Measurements from ENCODE around the gene OSTN. TPM values are rescaled to one million over a fixed set of nuclear protein-coding genes. Genes with fewer than 3 reads are reported as not detected.

Gene OSTN
- total RNA-seq, 4 donors from 2014 or later = not detected

GRCh38 chr3:191220908-191221307 is 21.9 kb downstream of the OSTN start:
- no peaks in the 10 kb centered on the region for H3K9me3 ChIP-seq
- no peak overlapping the region for H3K4me3 ChIP-seq
- TF ChIP-seq, protein P1, sequence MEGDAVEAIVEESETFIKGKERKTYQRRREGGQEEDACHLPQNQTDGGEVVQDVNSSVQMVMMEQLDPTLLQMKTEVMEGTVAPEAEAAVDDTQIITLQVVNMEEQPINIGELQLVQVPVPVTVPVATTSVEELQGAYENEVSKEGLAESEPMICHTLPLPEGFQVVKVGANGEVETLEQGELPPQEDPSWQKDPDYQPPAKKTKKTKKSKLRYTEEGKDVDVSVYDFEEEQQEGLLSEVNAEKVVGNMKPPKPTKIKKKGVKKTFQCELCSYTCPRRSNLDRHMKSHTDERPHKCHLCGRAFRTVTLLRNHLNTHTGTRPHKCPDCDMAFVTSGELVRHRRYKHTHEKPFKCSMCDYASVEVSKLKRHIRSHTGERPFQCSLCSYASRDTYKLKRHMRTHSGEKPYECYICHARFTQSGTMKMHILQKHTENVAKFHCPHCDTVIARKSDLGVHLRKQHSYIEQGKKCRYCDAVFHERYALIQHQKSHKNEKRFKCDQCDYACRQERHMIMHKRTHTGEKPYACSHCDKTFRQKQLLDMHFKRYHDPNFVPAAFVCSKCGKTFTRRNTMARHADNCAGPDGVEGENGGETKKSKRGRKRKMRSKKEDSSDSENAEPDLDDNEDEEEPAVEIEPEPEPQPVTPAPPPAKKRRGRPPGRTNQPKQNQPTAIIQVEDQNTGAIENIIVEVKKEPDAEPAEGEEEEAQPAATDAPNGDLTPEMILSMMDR (IDR thresholded peaks at IDR 0.05) = no peak
- TF ChIP-seq EP300 (IDR thresholded peaks at IDR 0.05) = no peak
- no peak for TF ChIP-seq POLR2A (IDR thresholded peaks at IDR 0.05)
- H3K4me1 ChIP-seq = no peaks in the 10 kb centered on the region
- H3K36me3 ChIP-seq = no peaks in the 10 kb centered on the region
- DNase-seq (ENCODE audit: low spot score in 2 of 2) = no peak
- no peaks in the 10 kb centered on the region for H3K27me3 ChIP-seq
- no peak overlapping the region for H3K27ac ChIP-seq
- WGBS, 2 donors = 79 to 83% methylated on average over 5 of the region's 5 CpGs

DNA sequence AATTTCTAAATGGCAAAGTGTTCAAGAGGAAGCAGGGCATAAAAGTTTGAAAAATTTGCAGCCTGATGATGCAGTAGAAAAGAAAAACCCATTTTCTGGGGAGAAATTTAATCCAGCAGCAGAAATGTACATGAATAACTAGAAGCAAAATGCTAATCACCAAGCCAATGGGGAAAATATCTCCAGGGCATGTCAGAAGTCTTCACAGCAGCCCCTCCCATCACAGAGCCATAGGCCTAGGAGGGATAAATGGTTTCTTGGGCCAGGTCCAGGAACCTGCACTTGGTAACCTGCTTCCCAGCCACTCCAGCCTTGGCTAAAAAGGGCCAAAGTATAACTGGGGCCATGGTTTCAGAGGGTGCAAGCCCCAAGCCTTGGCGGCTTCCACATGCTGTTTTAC is 22.6 kb downstream of the OSTN start:
- no peak overlapping the region for H3K27ac ChIP-seq
- no peaks in the 10 kb centered on the region for H3K27me3 ChIP-seq
- no peaks in the 10 kb centered on the region for H3K36me3 ChIP-seq
- H3K4me3 ChIP-seq = no peak overlapping the region
- no peaks in the 10 kb centered on the region for H3K9me3 ChIP-seq
- TF ChIP-seq, protein P1 (IDR thresholded peaks at IDR 0.05) = no peak
- TF ChIP-seq EP300 (IDR thresholded peaks at IDR 0.05) (no peak), POLR2A (IDR thresholded peaks at IDR 0.05) (no peak)
- H3K4me1 ChIP-seq = no peaks in the 10 kb centered on the region
- DNase-seq (ENCODE audit: low spot score in 2 of 2) = no peak
- WGBS, 2 donors = 100% methylated on average over 1 of the region's 1 CpG

- Histone ChIP-seq H3K9me3 (no peaks in the 10 kb centered on the region), H3K36me3 (no peaks in the 10 kb centered on the region), H3K27me3 (no peaks in the 10 kb centered on the region), H3K4me3 (no peak overlapping the region), H3K27ac (no peak overlapping the region), H3K4me1 (no peaks in the 10 kb centered on the region)
- TF ChIP-seq EP300 (IDR thresholded peaks at IDR 0.05) = no peak
- 67 to 68% methylated on average over 5 of the region's 5 CpGs for WGBS, 2 donors
- DNase-seq (ENCODE audit: low spot score in 2 of 2) = no peak
Measured at GRCh38 chr3:191227541-191227940, 28.5 kb downstream of the OSTN start.

GRCh38 chr3:191234216-191234615 is 35.2 kb downstream of the OSTN start:
- 93 to 96% methylated on average over 9 of the region's 9 CpGs for WGBS, 2 donors
- H3K27ac ChIP-seq = no peak overlapping the region

GRCh38 chr3:191235331-191236314 is 36.6 kb downstream of the OSTN start:
- no peaks in the 10 kb centered on the region for H3K9me3 ChIP-seq
- TF ChIP-seq, protein P1 (IDR thresholded peaks at IDR 0.05) = no peak
- no peak for TF ChIP-seq POLR2A (IDR thresholded peaks at IDR 0.05)
- no peak for TF ChIP-seq EP300 (IDR thresholded peaks at IDR 0.05)
- peaks cover 0 to 12% (median 0%) of the 10 kb centered on the region in 4 donors for H3K4me1 ChIP-seq
- WGBS, 2 donors = 51 to 59% methylated on average over 4 of the region's 4 CpGs
- no peak overlapping the region for H3K4me3 ChIP-seq
- H3K27ac ChIP-seq = no peak overlapping the region
- H3K27me3 ChIP-seq = no peaks in the 10 kb centered on the region
- no peak for DNase-seq (ENCODE audit: low spot score in 2 of 2)
- H3K36me3 ChIP-seq = no peaks in the 10 kb centered on the region

More at GRCh38 chr3:191234216-191234615, 35.2 kb downstream of the OSTN start:
- Histone ChIP-seq H3K4me1 (peaks cover 0 to 6% (median 0%) of the 10 kb centered on the region in 4 donors), H3K4me3 (no peak overlapping the region), H3K9me3 (no peaks in the 10 kb centered on the region), H3K36me3 (no peaks in the 10 kb centered on the region), H3K27me3 (no peaks in the 10 kb centered on the region)
- TF ChIP-seq, protein P1 (IDR thresholded peaks at IDR 0.05) = no peak
- no peak for TF ChIP-seq EP300 (IDR thresholded peaks at IDR 0.05)
- no peak for TF ChIP-seq POLR2A (IDR thresholded peaks at IDR 0.05)
- DNase-seq (ENCODE audit: low spot score in 2 of 2) = no peak

Measured in tibial nerve (tissue), 4 donors.